ENCODE measurements around the gene CCDC27. TPM values are rescaled to one million over a fixed set of nuclear protein-coding genes. Genes with fewer than 3 reads are reported as not detected.

The CCDC27 gene
- total and polyA plus RNA-seq, 2 of the 13 experiments (the other 11 are each of a cell fraction or from before 2014, with no cell fraction given), result not detected

GRCh38 chr1:3746830-3747521 lies 5.3 kb upstream of the CCDC27 start (continued):
- TF ChIP-seq FIP1L1 (IDR thresholded peaks at IDR 0.05; ENCODE audit: borderline replicate concordance, insufficient read depth, low read depth, low read length), result no peak
- TF ChIP-seq ZBTB7B (CRISPR knock-in tag; IDR thresholded peaks at IDR 0.05), result 0 out of 2 replicates have a peak, but pooled peaks have one; percentile 25
- no peak; the same call in 1 of the 2 replicates for TF ChIP-seq MXD1 (CRISPR knock-in tag; IDR thresholded peaks at IDR 0.05)
- TF ChIP-seq, protein P1, sequence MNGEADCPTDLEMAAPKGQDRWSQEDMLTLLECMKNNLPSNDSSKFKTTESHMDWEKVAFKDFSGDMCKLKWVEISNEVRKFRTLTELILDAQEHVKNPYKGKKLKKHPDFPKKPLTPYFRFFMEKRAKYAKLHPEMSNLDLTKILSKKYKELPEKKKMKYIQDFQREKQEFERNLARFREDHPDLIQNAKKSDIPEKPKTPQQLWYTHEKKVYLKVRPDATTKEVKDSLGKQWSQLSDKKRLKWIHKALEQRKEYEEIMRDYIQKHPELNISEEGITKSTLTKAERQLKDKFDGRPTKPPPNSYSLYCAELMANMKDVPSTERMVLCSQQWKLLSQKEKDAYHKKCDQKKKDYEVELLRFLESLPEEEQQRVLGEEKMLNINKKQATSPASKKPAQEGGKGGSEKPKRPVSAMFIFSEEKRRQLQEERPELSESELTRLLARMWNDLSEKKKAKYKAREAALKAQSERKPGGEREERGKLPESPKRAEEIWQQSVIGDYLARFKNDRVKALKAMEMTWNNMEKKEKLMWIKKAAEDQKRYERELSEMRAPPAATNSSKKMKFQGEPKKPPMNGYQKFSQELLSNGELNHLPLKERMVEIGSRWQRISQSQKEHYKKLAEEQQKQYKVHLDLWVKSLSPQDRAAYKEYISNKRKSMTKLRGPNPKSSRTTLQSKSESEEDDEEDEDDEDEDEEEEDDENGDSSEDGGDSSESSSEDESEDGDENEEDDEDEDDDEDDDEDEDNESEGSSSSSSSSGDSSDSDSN (CRISPR knock-in tag; IDR thresholded peaks at IDR 0.05), result peak; percentile 74
- 0 out of 2 replicates have a peak, but pooled peaks have one; percentile 27 for TF ChIP-seq ZFP82 (CRISPR knock-in tag; IDR thresholded peaks at IDR 0.05; ENCODE audit: borderline replicate concordance)
- TF ChIP-seq SPEN (CRISPR knock-in tag; IDR thresholded peaks at IDR 0.05; ENCODE audit: low read depth), result peak; percentile 48; the same call in 1 of the 2 replicates
- TF ChIP-seq ZSCAN21 (CRISPR knock-in tag; IDR thresholded peaks at IDR 0.05; ENCODE audit: borderline replicate concordance), result peak; percentile 57; the same call in 1 of the 2 replicates
- no peak for TF ChIP-seq TSC22D2 (CRISPR knock-in tag; IDR thresholded peaks at IDR 0.05; ENCODE audit: borderline replicate concordance)
- peak; percentile 39; the same call in 1 of the 2 replicates for TF ChIP-seq IRF2 (CRISPR knock-in tag; IDR thresholded peaks at IDR 0.05)
- TF ChIP-seq ZNF256 (CRISPR knock-in tag; conservative IDR thresholded peaks at IDR 0.05), result no peak
- peak; percentile 37; the same call in 1 of the 3 replicates for TF ChIP-seq MXI1 (IDR thresholded peaks at IDR 0.05; ENCODE audit: borderline replicate concordance, low read depth, low read length)
- TF ChIP-seq SRY (CRISPR knock-in tag; IDR thresholded peaks at IDR 0.05), result 0 out of 2 replicates have a peak, but pooled peaks have one; percentile 10
- TF ChIP-seq, protein P2, sequence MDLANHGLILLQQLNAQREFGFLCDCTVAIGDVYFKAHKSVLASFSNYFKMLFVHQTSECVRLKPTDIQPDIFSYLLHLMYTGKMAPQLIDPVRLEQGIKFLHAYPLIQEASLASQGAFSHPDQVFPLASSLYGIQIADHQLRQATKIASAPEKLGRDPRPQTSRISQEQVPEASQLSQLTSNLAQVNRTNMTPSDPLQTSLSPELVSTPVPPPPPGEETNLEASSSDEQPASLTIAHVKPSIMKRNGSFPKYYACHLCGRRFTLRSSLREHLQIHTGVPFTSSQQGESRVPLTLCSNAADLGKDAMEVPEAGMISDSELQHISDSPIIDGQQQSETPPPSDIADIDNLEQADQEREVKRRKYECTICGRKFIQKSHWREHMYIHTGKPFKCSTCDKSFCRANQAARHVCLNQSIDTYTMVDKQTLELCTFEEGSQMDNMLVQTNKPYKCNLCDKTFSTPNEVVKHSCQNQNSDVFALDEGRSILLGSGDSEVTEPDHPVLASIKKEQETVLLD (CRISPR knock-in tag; IDR thresholded peaks at IDR 0.05; ENCODE audit: low read depth), result peak; percentile 37; the same call in 1 of the 2 replicates
- TF ChIP-seq POLR2G (IDR thresholded peaks at IDR 0.05; ENCODE audit: low read depth, low read length), result peak; percentile 83
- TF ChIP-seq AGO1 (IDR thresholded peaks at IDR 0.05; ENCODE audit: low read depth, low read length, poor library complexity, severe bottlenecking), result peak; percentile 45
